NT2/D1 (cell line): ENCODE data around the gene DDI2.

Source experiments
- DNase-seq: peaks from one replicate; pipeline ENCODE4 v3.0.0-alpha.2; 2011; ENCODE audit warnings: low read depth, low spot score
- H3K27me3 ChIP-seq: 2 replicates; pipeline ENCODE4 v1.6.0; 2011; ENCODE audit warnings: mild to moderate bottlenecking; ENCODE audit not compliant: insufficient read length, insufficient read depth
- H3K36me3 ChIP-seq: 2 replicates; pipeline ENCODE4 v1.6.1; 2011; ENCODE audit warnings: mild to moderate bottlenecking, low read length, mixed read lengths; ENCODE audit not compliant: insufficient read depth, insufficient read length
- H3K4me1 ChIP-seq: 2 replicates; pipeline ENCODE4 v1.5.1; 2011; ENCODE audit not compliant: insufficient read depth, insufficient read length
- H3K4me3 ChIP-seq: 2 replicates; pipeline ENCODE4 v1.5.1; 2011; ENCODE audit warnings: low read depth; ENCODE audit not compliant: insufficient read length
- H3K9ac ChIP-seq: 2 replicates; pipeline ENCODE4 v1.6.0; 2011; ENCODE audit warnings: low read depth; ENCODE audit not compliant: insufficient read length
- H3K9me3 ChIP-seq: 2 replicates; pipeline ENCODE4 v1.5.1; 2011; ENCODE audit warnings: mild to moderate bottlenecking, low read length; ENCODE audit not compliant: insufficient read depth
- SUZ12 ChIP-seq: IDR thresholded peaks from 2 replicates; pipeline ENCODE4 v1.6.1; 2011; ENCODE audit not compliant: insufficient read length, insufficient read depth; ENCODE audit errors: extremely low read depth
- YY1 ChIP-seq: IDR thresholded peaks from 2 replicates; pipeline ENCODE4 v1.6.1; 2011; ENCODE audit not compliant: insufficient read length, insufficient read depth
- ZNF274 ChIP-seq: IDR thresholded peaks from 2 replicates; pipeline ENCODE4 v1.6.1; 2011; ENCODE audit warnings: mild to moderate bottlenecking, low read depth, low read length

DDI2 gene

DNA sequence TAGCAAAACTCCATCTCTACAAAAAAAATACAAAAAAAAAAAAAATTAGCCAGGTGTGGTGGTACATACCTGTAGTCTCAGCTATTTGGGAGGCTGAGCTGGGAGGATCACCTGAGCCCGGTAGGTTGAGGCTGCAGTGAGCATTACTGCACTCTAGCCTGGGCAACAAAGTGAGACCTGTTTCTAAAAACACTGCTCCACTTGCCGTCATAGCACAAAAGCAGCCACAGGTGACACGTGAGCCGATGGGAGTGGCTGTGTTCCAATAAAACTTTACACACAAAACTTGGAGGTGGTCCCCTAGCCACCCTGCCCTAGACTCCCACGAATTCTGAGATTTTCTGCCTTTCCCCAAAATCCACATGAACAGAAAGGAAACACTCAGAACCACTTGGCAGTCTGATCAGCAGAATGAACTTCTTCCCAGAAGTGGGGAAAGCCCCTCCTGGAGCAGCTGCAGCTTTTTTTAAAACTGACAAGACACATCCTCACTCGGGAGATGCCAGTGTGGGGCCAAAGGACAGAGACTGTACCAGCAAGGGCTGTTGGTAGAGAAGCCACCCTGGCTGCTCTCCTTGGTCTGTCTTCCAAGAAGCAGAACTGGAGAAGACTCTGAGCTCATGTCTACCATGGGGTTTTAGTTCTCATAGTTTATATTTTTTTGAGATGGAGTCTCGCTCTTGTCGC lies 90.1 kb downstream of the DDI2 start:
- peaks cover 13% of the 10 kb centered on the region for H3K36me3 ChIP-seq
- H3K9me3 ChIP-seq = no peaks in the 10 kb centered on the region
- no peaks in the 10 kb centered on the region for H3K27me3 ChIP-seq
- H3K4me3 ChIP-seq = no peak overlapping the region
- no peak for DNase-seq
- H3K9ac ChIP-seq = no peak overlapping the region
- H3K4me1 ChIP-seq = no peaks in the 10 kb centered on the region
- TF ChIP-seq ZNF274 = no peak
- TF ChIP-seq YY1 = no peak
- no peak for TF ChIP-seq SUZ12

DNA sequence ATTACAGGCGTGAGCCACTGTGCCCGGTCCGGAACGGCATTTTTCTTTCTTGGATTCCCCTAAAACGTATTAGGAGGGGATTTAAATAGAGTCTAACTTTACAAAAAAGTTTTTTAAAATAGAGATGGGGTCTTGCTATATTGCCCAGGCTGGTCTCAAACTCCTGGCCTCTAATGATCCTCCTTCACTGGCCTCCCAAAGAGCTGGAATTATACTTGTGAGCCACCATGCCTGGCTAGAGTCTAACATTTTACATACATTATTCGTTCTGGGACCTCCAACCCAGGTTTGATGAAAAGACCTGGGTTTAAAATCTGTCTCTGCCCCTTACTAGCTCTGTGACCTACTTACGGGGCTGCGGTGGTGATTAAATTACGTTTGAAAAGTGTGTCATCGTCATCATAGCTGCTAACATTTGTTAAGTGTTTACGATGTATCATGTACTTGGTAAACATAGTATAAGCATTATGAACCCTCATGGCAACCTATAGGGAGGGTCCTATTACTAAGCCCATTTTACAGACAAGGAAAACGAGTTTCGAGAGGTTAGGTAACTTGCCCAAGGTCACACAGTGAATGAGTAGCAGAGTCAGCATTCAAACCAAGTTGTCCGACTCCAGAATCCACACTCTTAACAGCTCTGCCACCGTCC lies 91.4 kb downstream of the DDI2 start:
- Histone ChIP-seq H3K9me3 (no peaks in the 10 kb centered on the region), H3K4me3 (no peak overlapping the region), H3K9ac (no peak overlapping the region), H3K4me1 (no peaks in the 10 kb centered on the region), H3K36me3 (peaks cover 13% of the 10 kb centered on the region), H3K27me3 (no peaks in the 10 kb centered on the region)
- DNase-seq = no peak
- TF ChIP-seq SUZ12 (no peak), ZNF274 (no peak), YY1 (no peak)

DNA sequence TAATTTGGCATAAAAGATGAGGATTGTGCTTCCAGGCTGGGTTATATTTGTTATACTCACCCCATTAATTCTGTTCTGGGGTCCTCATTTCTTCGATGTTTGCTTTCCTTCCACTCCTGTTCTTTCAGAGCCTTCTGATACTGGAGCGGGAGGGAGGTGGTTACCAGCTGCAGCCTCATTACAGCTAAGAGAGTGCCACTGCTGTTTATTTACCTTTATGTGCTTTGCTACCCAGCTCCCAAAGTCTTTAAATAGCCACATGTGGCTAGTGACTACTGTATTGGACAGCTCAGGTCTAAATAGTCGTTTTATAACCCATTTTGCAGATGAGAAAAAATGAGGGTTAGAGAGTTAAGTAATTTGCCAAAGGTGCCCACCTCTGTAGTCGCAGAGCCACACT lies 92.0 kb downstream of the DDI2 start:
- Histone ChIP-seq H3K9me3 (no peaks in the 10 kb centered on the region), H3K27me3 (no peaks in the 10 kb centered on the region), H3K36me3 (peaks cover 13% of the 10 kb centered on the region), H3K4me1 (no peaks in the 10 kb centered on the region), H3K4me3 (no peak overlapping the region), H3K9ac (no peak overlapping the region)
- no peak for DNase-seq
- TF ChIP-seq YY1 = no peak
- no peak for TF ChIP-seq ZNF274
- TF ChIP-seq SUZ12 = no peak

DNA sequence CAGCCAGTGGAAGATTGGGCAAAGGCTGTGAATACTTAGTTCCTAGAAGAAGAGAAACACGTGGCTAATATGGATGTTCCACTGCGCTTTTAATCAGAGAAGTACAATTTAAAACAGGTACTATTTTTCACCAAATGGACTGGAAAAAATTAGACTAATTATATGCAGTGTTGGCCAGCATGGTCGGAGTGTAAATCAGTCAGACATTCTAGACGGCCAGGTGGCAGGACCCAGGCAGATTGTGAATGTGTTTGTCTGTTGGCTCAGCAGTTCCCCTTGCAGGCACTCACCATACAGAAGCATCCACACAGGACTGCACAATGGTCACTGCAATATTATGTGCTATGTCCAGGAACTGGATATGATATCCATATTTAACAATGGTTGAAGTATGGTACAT lies 94.9 kb downstream of the DDI2 start:
- no peaks in the 10 kb centered on the region for H3K27me3 ChIP-seq
- DNase-seq = no peak
- H3K9ac ChIP-seq = no peak overlapping the region
- no peaks in the 10 kb centered on the region for H3K9me3 ChIP-seq
- no peaks in the 10 kb centered on the region for H3K4me1 ChIP-seq
- no peak overlapping the region for H3K4me3 ChIP-seq
- TF ChIP-seq SUZ12 (no peak), ZNF274 (no peak), YY1 (no peak)
- peaks cover 16% of the 10 kb centered on the region for H3K36me3 ChIP-seq

DNA sequence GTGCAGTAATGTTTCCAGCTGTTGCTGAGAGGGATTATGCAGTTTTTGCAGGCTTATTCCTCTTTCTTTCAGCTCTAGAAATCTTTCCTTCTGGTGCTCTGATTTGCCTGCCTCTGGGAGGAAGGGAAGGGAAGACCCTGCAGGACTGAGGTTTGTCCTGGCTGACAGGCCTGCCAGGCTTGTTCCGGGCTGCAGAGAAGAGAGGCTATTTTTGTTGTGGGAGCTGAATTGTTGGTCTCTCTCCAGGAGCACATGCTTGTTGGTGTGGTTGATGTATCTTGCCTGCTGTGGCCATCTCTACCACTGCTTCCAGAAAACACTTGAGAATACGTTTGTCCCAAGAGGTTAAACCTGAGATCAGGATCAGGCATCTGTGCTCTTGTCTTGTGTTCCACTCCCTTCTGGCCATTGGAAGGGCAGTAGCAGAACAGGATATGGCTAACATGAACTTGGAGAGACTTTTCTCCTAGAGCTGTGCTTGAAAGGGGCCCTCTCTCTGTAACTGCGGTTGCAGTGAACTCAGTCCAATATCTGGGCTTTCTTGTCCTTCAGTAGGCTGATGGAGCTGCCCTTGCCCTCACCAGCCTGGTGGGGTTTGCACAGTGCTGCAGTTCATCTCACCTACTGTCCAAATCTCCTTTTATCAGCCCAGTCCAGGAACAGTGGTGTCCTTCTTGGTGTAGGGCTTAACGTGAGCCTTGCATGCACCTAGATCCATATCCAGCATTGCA lies 97.3 kb downstream of the DDI2 start:
- Histone ChIP-seq H3K4me3 (no peak overlapping the region), H3K9ac (no peak overlapping the region), H3K9me3 (no peaks in the 10 kb centered on the region), H3K27me3 (no peaks in the 10 kb centered on the region), H3K4me1 (peaks cover 2% of the 10 kb centered on the region), H3K36me3 (peaks cover 34% of the 10 kb centered on the region)
- no peak for DNase-seq
- TF ChIP-seq ZNF274 (no peak), YY1 (no peak), SUZ12 (no peak)

DNA sequence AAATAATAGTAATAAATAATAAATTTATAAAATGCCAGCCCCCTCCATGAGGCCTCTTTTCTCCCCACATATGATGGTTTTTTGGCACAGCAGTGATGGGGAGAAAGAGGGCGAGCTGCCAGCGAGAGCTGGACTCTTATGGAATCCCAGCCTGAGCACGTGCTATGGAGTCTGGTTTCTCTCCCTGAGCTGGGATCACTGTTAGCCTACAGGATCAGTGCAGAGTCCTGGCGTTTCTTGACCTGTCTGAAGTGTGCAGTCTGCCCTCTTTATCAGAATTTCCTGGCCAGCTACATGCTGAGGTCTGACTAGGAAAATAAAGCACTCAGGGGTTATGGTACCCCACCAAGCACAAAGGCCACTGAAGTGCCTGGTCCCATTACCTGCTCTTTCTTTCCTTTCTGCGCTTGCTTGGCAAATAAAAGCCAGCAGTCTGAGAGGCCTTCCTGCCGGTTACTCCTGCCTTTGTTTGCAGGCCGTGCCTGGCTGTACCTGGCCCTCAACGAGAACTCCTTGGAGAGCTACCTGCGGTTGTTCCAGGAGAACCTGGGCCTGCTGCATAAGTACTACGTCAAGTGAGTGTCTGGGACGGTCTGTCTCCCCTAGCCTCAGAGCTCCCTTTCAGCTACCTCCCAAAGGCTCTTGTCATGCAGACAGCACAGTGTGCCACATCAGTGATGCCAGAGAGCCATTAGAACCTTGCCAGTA lies 100.3 kb downstream of the DDI2 start:
- Histone ChIP-seq H3K4me1 (peaks cover 4% of the 10 kb centered on the region), H3K9me3 (no peaks in the 10 kb centered on the region), H3K4me3 (no peak overlapping the region), H3K36me3 (peaks cover 52% of the 10 kb centered on the region), H3K9ac (no peak overlapping the region), H3K27me3 (no peaks in the 10 kb centered on the region)
- DNase-seq = no peak
- TF ChIP-seq YY1 = no peak
- TF ChIP-seq SUZ12 = no peak
- TF ChIP-seq ZNF274 = no peak

DNA sequence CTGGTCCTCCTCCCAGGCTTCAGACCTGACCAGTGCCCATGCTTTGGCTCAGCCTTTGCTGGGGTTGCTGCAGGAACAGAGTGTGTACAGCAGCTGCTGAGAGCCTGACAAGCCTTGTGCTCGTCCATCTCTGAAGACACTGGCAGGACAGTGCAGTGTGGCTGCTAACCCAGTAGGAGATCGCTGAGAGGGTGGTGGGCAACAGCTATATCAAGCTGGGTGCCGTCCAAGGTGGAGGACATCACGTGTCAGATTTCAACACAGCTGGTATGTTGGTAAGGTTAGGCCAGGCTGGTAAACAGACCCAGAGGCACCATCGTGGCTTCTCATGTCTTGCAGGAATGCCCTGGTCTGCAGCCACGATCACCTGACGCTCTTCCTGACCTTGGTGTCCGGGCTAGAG lies 100.9 kb downstream of the DDI2 start:
- DNase-seq = no peak
- TF ChIP-seq ZNF274 = no peak
- TF ChIP-seq SUZ12 = no peak
- no peak for TF ChIP-seq YY1
- H3K4me3 ChIP-seq = no peak overlapping the region

More for the DNA sequence above, 100.9 kb downstream of the DDI2 start:
- Histone ChIP-seq H3K4me1 (peaks cover 6% of the 10 kb centered on the region), H3K36me3 (peaks cover 55% of the 10 kb centered on the region), H3K9ac (no peak overlapping the region), H3K27me3 (no peaks in the 10 kb centered on the region), H3K9me3 (no peaks in the 10 kb centered on the region)
